ENCODE measurements around the gene RBMS3.

GRCh38 chr3:29312960-29313452 is 32.1 kb downstream of the RBMS3 start:
- TF ChIP-seq CTCF (IDR thresholded peaks at IDR 0.05) (no peak), POLR2A (IDR thresholded peaks at IDR 0.05) (no peak), POLR2AphosphoS5 (IDR thresholded peaks at IDR 0.05) (no peak)
